NCI-H2107 (cell line): ENCODE data around the gene TRPM8.
"Not testable (repeated sequence)": the region's sequence is repeated elsewhere in the genome, so short reads cannot be mapped to it uniquely, and the experiment has no call there.

Experiments
- DNase-seq: peaks from one replicate; lab custom pipeline; 2025; lab: John Stamatoyannopoulos, UW

The TRPM8 gene

DNA sequence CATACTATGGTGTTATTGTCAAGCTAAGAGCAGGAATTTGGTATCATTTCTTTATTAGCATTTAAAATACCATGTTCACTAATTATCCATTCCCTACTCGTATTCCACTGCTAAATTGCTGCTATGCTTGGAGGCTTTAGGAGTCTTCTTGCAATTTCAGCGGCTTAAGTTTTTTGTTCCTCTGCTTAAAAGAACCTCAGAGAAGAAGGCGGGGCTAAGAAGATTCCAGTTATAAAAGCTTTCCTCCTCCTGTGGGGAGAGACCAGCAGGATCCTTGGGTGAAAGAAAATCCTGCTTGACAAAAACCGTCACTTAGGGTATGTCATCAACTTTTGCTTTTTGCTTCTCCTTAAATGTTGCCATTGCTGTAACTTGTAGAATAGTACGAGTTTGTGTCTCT lies at the start of gene TRPM8:
TSS of gene TRPM8 (plus strand) at position 258 of the 400 bp plus-strand sequence. CDS start 9,165 bp downstream, outside the sequence.
- no peak for DNase-seq

DNA sequence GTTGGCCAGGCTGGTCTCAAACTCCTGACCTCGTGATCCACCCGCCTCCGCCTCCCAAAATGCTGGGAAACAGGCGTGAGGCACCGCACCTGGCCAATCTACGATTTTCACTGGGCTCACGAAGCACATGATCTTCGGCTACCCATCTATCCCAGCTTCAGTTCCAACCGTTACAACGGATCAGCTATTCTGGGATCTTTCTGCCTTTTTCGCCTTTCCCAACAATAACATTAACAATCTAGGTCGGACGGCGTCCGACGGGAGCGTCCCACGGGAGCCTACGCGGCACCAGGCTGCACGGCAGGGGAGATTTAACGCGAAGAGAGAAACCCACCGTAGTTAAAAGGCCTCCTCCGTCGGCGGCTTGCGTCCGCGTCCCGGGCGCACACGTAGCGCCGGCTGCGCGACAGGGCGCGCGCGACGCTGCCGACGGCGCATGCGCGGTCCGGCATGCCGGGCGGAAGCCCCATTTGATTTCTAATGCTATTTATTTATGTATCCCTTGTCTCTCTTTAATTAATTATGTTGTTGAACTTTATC lies 49.1 kb upstream of the TRPM8 start, which contains the start of gene MSL3B:
TSS of gene MSL3B (minus strand) at position 394 of the 540 bp plus-strand sequence.
- DNase-seq: no peak

- DNase-seq: no peak
Observed at GRCh38 chr2:233871432-233871831, 45.7 kb upstream of the TRPM8 start.

DNA sequence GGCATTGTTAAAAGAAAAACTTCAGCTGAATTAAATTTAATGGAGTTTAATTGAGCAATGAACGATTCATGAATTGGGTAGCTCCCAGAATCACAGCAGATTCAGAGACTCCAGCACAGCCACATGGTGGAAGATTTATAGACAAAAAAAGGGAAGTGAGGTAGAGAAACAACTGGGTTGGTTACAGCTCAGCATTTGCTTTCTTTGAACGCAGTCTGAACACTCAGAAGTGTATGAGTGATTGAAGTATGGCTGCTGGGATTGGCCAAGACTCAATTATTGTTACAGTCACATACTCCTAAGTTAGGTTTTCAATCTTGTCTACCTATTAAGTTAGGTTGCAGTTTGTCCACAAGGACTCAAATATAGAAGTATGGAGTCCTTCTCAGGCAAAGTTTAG lies 45.0 kb upstream of the TRPM8 start:
- not testable (repeated sequence) for DNase-seq

DNA sequence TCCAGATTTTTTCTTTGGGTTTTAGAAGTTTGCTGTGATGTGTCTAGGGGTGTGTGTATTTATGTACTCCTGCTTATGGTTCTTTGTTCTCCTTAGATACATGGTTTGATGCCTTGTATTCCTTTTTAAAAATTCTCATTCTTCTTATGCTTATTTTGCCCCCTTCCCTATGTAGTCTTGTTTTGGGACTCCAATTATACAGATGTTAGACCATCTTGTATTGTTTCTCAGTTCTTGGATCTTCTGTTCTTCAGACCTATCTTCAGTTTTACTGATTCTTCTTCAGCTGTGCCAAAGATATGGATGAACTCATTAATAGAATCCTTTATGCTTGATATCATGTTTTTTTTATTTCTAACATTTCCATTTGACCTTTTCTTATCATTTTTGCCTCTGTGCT lies 34.8 kb upstream of the TRPM8 start:
- DNase-seq: no peak

GRCh38 chr2:233892793-233893192 lies 24.4 kb upstream of the TRPM8 start:
- no peak for DNase-seq

DNA sequence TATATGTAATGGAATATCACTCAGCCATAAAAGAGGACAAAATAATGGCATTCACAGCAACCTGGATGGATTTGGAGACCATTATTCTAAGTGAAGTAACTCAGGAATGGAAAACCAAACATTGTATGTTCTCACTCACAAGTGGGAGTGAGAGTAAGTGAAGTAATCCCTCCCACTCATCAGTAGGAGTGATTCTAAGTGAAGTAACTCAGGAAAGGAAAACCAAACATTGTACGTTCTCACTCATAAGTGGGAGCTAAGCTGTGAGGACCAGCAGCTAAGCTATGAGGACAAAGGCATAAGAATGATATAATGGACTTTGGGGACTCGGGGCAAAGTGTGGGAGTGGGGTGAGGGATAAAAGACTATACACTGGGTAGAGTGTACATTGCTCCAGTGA lies 20.9 kb upstream of the TRPM8 start:
- DNase-seq: not testable (repeated sequence)

GRCh38 chr2:233901367-233901766 lies 15.8 kb upstream of the TRPM8 start:
- no peak for DNase-seq

DNA sequence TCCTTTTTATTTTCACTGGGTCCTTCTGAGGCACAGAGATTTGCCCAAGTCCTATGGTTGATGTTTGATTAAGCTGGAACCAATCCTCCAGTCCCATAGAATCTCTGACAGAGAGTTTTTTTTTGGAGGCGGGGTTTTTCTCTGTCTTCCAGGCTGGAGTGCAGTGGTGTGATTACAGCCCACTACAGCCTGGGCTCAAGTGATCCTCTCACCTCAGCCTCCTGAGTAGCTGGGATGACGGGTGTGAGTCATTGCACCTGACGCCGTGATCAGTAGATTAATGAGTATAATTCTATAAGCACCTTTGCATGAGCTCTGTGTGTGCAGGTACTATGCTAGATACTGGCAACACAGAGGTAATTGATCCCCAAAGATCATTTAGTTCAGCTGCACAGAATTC lies 15.3 kb upstream of the TRPM8 start:
- DNase-seq: no peak

DNA sequence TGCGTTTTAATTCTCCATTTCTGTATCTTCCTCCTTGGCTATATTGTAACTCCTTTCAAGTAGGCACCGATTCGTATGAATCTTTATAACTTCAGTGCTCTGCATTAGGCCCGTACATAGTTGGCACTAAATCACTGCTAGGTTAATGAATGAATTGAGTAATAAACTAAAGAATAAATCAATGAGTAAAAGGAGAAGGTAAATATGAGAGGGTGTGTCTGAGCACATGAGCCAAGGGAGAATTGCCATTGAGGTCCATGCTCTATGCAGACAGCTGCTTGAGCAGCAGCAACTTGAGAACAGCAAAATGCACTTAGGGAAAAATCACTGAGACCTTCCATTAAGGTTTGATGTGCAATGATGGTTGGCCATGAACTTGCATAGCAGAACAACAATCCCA lies 11.2 kb upstream of the TRPM8 start:
- no peak for DNase-seq

DNA sequence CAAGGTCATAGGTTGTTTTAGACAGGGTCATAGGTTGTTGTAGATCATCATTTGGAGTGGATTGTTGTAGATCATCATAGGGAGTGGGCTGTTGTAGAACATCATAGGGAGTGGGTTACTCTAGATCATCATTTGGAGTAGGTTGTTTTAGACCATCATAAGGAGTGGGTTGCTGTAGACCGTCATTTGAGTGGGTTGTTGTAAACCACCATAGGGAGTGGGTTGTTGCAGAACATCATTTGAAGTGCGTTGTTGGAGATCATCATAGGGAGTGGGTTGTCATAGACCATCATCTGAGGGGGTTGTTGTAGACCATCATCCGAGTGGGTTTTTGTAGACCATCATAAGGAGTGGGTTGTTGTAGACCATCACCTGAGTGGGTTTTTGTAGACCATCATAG lies 9.5 kb upstream of the TRPM8 start:
- no peak for DNase-seq

GRCh38 chr2:233912691-233913423 lies 4.3 kb upstream of the TRPM8 start:
- no peak for DNase-seq

DNA sequence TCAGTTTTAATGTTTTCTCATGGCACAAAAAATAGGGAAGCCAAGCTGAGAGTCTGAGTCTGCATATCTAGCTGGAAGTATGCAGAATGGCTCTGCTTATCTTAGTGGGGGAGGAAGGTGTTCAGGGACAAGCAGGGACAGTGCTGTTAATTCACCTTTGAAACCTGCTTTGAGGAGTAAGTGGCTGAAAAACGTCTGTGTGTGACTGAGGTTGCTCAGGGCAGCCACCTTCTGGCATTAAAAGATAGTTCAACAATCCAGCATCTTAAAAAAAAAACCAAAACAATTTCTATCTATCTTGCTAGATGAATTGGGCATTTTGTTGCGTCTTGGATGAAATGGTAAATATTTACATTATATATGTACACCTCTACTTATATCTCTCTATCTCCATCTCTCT lies 2.0 kb upstream of the TRPM8 start:
- DNase-seq: no peak

GRCh38 chr2:233919319-233919718 lies 2.1 kb downstream of the TRPM8 start:
- no peak for DNase-seq

DNA sequence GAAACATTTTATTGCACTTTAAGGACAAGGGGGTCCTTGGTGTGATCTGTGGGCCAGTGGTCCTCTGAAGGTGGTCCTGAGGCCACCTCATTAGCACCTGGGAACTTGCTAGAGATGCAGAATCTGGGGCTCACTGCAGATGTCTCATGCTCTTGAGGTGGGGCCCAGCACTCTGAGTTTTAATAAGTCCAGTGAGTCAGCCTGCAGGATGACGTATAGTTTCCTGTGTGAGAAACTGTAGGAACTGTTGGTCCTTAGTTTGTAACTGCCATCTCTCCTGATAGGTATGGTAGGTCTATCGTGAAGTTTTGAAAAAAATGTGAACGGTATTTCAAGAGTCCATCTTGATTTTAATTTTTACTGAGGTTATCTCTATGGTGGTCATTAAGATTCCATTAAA lies 2.8 kb downstream of the TRPM8 start:
- no peak for DNase-seq

GRCh38 chr2:233922471-233922870 lies 5.3 kb downstream of the TRPM8 start:
- no peak for DNase-seq

GRCh38 chr2:233925402-233925801 lies 8.2 kb downstream of the TRPM8 start:
- DNase-seq: no peak

GRCh38 chr2:233926806-233927205 lies 9.6 kb downstream of the TRPM8 start:
- DNase-seq: no peak

GRCh38 chr2:233928594-233929351 lies 11.6 kb downstream of the TRPM8 start:
- no peak for DNase-seq

- no peak for DNase-seq
Observed at GRCh38 chr2:233929352-233930022, 12.3 kb downstream of the TRPM8 start.

- no peak for DNase-seq
Observed at GRCh38 chr2:233934524-233934923, 17.4 kb downstream of the TRPM8 start.

DNA sequence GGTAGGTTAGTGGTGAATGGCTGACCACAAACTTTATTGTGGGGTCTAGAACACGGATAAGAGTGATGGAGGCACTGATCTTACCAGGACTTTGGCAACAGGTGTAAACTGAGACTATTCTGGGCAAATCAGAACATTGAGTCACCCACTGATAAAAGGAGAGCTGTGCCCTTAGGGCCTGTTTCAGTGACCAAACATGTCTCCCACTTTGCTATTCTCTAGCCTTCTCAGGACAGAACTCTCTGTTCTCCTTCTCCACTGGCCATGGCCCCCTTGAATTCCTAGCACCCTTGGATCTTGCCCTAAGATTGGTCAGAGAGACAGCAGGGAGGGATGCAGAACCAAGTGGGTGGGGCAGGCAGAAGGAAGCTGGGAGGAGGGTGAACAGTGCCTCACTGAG lies 18.3 kb downstream of the TRPM8 start:
- DNase-seq: no peak

DNA sequence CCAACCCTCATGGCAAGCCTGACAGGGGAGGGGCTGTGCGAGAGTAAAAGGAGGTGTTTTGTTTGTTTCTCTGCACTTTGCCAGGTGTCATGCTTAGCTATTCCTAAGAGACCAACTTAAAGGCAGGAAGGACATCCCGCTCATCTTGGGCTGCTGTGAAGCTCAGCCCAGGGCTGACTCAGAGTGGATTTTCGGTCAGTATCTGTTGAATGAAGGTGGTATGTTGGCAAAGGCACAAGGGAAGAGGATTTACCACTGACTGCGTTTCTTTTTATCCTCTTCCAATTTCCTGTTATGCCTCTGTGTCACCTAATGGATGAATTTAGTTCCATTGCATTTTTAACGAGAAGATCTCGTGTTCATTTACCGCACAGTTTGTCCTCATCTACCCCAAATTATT lies 18.9 kb downstream of the TRPM8 start:
- DNase-seq: no peak
